IPS-20b (cell line): Measurements from ENCODE around the gene ARMC12.
"Not testable (repeated sequence)": the region's sequence is repeated elsewhere in the genome, so short reads cannot be mapped to it uniquely, and the experiment has no call there.

Experiments
- H3K27ac ChIP-seq: one replicate; pipeline ENCODE4 v1.5.1; 2013; ENCODE audit warnings: low read length
- H3K27me3 ChIP-seq: 2 replicates; pipeline ENCODE4 v1.6.1; 2013; ENCODE audit warnings: mild to moderate bottlenecking, low read length, inconsistent platforms; ENCODE audit not compliant: insufficient read depth
- H3K36me3 ChIP-seq: 2 replicates; pipeline ENCODE4 v1.6.1; 2013; ENCODE audit warnings: low read depth, mild to moderate bottlenecking, inconsistent platforms, low read length, moderate library complexity; ENCODE audit not compliant: insufficient read depth
- H3K4me1 ChIP-seq: 2 replicates; pipeline ENCODE4 v1.6.1; 2013; ENCODE audit warnings: mild to moderate bottlenecking, control low read depth, inconsistent platforms, low read length, moderate library complexity; ENCODE audit not compliant: insufficient read depth
- H3K4me3 ChIP-seq: 2 replicates; pipeline ENCODE4 v1.5.1; 2013; ENCODE audit warnings: mild to moderate bottlenecking, low read length, inconsistent platforms
- H3K9ac ChIP-seq: 2 replicates; pipeline ENCODE4 v1.6.1; 2013; ENCODE audit warnings: low read depth, mild to moderate bottlenecking, inconsistent platforms, low read length, moderate library complexity
- H3K9me3 ChIP-seq: 2 replicates; pipeline ENCODE4 v1.6.1; 2013; ENCODE audit warnings: mild to moderate bottlenecking, low read depth, low read length, inconsistent platforms; ENCODE audit not compliant: insufficient read depth

Gene ARMC12

GRCh38 chr6:35728683-35729678 lies 7.9 kb upstream of the ARMC12 start:
- H3K4me1 ChIP-seq = peaks cover 32% of the 10 kb centered on the region; the same call in 1 of the 2 replicates
- H3K27me3 ChIP-seq = peaks cover 29% of the 10 kb centered on the region
- H3K36me3 ChIP-seq = no peaks in the 10 kb centered on the region
- peak overlapping the region; percentile 80; the same call in 1 of the 2 replicates for H3K4me3 ChIP-seq
- peak overlapping the region; percentile 81 for H3K9ac ChIP-seq
- no peaks in the 10 kb centered on the region for H3K9me3 ChIP-seq
- H3K27ac ChIP-seq = no peak overlapping the region

DNA sequence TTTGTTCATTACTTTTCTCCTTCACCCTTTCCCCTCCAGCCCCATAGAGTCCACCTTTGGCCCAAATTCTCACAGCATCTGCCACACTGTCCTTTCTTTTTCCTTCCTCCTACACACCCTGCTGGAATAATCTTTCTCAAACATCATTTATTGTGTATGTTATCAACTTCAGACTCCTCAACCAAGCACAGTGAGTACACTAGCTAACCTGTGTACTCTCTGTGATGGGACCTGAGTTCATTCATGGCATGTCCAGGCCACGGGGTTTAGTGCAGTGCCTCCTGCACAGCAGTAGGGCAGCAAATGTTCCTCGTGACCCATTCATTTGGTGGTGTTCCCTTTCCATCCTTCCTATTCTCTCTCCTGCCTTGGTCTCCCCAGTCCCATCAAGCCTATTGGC lies 7.1 kb upstream of the ARMC12 start:
- H3K9me3 ChIP-seq = no peaks in the 10 kb centered on the region
- H3K4me3 ChIP-seq = no peak overlapping the region
- H3K9ac ChIP-seq = no peak overlapping the region
- H3K27ac ChIP-seq = no peak overlapping the region
- H3K4me1 ChIP-seq = peaks cover 32% of the 10 kb centered on the region; the same call in 1 of the 2 replicates
- peaks cover 29% of the 10 kb centered on the region for H3K27me3 ChIP-seq
- H3K36me3 ChIP-seq = no peaks in the 10 kb centered on the region

DNA sequence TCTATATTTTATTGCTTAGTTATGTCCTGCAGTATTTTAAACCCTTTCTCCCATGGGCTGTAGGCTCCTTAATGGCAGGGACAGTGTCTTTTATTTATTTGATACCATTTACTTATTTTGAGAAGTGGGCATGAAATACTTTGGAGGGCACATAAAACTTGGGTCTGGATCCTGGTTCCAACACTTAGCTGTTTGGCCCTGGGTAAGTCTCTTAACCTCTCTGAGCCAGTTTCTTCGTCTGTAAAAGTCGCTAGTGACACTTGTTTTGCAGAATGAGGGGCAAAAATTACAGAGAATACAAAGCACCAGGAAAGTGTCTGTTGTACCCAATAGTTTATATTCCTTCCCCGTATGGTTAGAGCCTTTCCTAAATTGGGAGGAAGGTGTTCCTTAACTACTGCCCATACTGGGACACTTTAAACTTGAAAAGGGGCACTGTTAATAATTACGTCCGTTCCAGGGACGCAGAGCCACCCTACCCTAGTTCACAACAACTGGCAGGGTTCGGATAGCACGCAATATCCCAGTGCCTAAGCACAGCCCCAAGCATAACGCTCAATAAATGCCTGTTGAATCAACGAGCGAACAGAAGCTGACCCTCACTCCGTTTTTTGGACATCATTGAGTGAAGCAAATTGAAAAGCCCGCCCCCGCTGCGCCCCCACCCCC lies 6.0 kb upstream of the ARMC12 start:
- H3K36me3 ChIP-seq = no peaks in the 10 kb centered on the region
- no peaks in the 10 kb centered on the region for H3K9me3 ChIP-seq
- H3K9ac ChIP-seq = peak overlapping the region; percentile 68; the same call in 1 of the 2 replicates
- H3K4me3 ChIP-seq = peak overlapping the region; percentile 84
- peaks cover 28% of the 10 kb centered on the region for H3K4me1 ChIP-seq
- no peak overlapping the region for H3K27ac ChIP-seq
- H3K27me3 ChIP-seq = peaks cover 22% of the 10 kb centered on the region

GRCh38 chr6:35731414-35731735 lies 5.5 kb upstream of the ARMC12 start:
- peak overlapping the region; percentile 84 for H3K4me3 ChIP-seq
- peak overlapping the region; percentile 87; the same call in 1 of the 2 replicates for H3K9ac ChIP-seq
- H3K4me1 ChIP-seq = peaks cover 31% of the 10 kb centered on the region
- peak overlapping the region; percentile 91 for H3K27ac ChIP-seq
- peaks cover 17% of the 10 kb centered on the region for H3K27me3 ChIP-seq
- no peaks in the 10 kb centered on the region for H3K9me3 ChIP-seq
- no peaks in the 10 kb centered on the region for H3K36me3 ChIP-seq

DNA sequence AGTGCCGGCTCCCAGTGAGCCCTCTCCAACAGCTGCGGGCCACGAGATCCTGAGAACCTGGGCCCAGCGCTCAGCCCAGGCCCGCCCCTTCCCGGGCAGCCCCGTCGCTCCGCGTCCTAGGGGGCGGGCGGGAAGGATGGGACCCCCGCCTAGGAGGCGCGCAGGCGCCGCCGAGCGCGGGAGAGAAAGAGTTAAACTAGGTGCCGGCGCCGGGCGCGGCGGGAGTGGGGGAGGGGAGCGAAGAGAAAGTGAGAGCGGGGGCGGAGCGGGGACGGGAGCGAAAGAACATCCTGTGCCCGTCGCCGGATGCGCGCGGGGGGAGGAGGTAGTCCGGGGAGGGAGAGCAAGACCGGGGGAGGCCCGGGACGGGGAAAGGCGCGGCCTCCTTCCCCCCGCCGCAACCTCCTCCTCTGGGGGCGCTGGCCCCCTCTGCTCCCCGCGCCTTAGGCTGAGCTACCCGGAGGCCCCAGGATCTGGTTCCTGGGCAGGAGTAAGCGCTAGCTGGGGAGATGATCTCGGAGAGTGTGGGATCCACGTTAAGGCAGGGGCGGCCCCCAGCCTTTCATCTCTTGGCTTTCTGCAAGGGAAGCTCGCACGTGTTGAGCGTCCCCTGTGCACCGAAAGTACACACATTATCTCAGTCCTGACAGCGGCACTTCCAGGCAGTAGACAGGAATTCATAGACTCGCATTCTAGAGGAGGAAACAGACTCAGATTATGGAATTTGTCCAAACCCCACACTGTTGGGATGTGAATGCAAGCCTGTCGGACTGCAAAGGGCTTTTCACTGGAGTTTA lies 4.9 kb upstream of the ARMC12 start:
- Histone ChIP-seq H3K9ac (peak overlapping the region; percentile 87), H3K27ac (peak overlapping the region; percentile 91), H3K4me3 (peak overlapping the region; percentile 84), H3K4me1 (peaks cover 26% of the 10 kb centered on the region), H3K27me3 (peaks cover 12% of the 10 kb centered on the region), H3K36me3 (no peaks in the 10 kb centered on the region), H3K9me3 (no peaks in the 10 kb centered on the region)

DNA sequence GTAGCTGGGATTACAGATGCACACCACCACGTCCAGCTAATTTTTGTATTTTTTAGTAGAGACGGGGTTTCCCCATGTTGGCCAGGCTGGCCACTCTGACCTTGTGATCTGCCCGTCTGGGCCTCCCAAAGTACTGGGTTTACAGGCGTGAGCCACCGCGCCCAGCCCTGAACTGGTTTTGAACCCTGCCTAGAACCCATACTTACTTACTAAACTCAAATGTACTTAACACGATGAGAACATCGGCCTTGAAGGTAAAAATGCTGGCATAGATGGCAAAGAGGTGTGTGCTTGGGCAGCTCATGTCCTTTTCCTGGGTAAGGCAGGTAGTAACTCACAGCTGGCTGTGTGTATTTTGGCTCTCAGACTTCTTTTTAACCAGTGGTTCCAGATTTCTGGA lies 3.2 kb upstream of the ARMC12 start:
- Histone ChIP-seq H3K36me3 (no peaks in the 10 kb centered on the region), H3K27ac (no peak overlapping the region), H3K9me3 (no peaks in the 10 kb centered on the region), H3K4me1 (peaks cover 33% of the 10 kb centered on the region), H3K9ac (no peak overlapping the region), H3K27me3 (peaks cover 4% of the 10 kb centered on the region; the same call in 1 of the 2 replicates), H3K4me3 (no peak overlapping the region)

- not testable (repeated sequence) for H3K9ac ChIP-seq, H3K27ac ChIP-seq, H3K4me3 ChIP-seq, H3K36me3 ChIP-seq, H3K9me3 ChIP-seq, H3K27me3 ChIP-seq
- H3K4me1 ChIP-seq = peaks cover 37% of the 10 kb centered on the region
Measured at GRCh38 chr6:35734319-35734718, 2.5 kb upstream of the ARMC12 start.

DNA sequence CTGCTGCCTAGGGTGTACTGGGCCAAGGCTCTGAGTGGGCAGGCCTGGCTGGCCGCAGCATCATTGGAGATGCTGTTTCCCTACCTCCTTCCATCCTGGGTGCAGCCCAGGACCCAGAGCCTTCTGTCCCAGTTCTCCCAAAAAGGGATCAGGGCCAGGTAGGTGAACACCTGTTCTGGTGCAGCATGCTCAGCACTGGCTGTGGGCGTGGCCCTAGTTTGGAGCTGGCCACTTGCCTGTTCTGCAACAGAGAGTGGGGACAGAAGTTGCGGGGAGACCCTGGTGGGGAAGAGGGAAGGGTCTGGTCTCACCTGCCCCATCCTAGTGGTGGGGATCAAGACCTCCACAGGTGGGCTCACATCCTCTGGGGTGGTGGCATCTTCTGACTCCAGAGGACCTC lies 1.4 kb upstream of the ARMC12 start:
- Histone ChIP-seq H3K4me3 (no peak overlapping the region), H3K9ac (no peak overlapping the region), H3K27ac (no peak overlapping the region), H3K9me3 (no peaks in the 10 kb centered on the region), H3K36me3 (no peaks in the 10 kb centered on the region), H3K27me3 (no peaks in the 10 kb centered on the region), H3K4me1 (peaks cover 43% of the 10 kb centered on the region)

DNA sequence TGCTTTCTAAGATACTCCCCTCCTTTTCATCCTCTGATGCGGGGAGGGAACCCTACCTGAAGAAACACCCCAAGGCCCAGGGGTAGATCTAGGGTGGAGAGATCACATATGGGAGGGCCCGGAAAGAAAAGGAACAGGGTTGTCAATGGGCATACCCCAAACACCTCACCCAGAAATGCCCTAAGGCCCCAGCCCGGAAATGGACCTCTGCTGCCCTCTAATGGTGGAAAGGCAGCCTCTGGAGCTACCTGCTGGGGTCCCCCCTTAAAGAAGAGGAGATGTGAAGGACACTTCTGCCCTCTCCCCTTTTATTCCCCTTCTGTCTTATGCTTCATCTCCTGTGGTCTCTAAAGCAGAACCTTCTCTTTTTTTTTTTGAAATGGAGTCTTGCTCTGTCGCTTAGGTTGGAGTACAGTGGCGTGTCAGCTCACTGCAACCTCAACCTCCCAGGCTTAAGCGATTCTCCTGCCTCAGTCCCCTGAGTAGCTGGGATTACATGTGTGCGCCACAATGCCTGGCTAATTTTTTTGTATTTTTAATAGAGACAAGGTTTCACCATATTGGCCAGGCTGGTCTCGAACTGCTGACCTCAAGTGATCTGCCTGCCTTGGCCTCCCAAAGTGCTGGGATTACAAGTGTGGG lies 458 bp upstream of the ARMC12 start:
- Histone ChIP-seq H3K9me3 (no peaks in the 10 kb centered on the region), H3K27me3 (no peaks in the 10 kb centered on the region), H3K27ac (no peak overlapping the region), H3K9ac (no peak overlapping the region), H3K4me1 (peaks cover 46% of the 10 kb centered on the region), H3K4me3 (no peak overlapping the region), H3K36me3 (no peaks in the 10 kb centered on the region)

GRCh38 chr6:35737413-35738211 lies 780 bp downstream of the ARMC12 start:
- Histone ChIP-seq H3K9ac (no peak overlapping the region), H3K27ac (no peak overlapping the region), H3K9me3 (no peaks in the 10 kb centered on the region), H3K27me3 (no peaks in the 10 kb centered on the region), H3K4me3 (no peak overlapping the region), H3K4me1 (peaks cover 41% of the 10 kb centered on the region), H3K36me3 (no peaks in the 10 kb centered on the region)
